H1 (cell line): ENCODE data around the gene SLC2A4RG. TPM values are rescaled to one million over a fixed set of nuclear protein-coding genes. Genes with fewer than 3 reads are reported as not detected.

Experiments
- CHD7 ChIP-seq: fragments of 300-600 bp; sonication (generic); IDR thresholded peaks from 2 replicates; pipeline ENCODE4 v1.7.1; 2012; ENCODE audit warnings: low read length, moderate library complexity, mild to moderate bottlenecking, inconsistent platforms; ENCODE audit not compliant: insufficient replicate concordance
- EGR1 ChIP-seq: IDR thresholded peaks from 2 replicates; pipeline ENCODE4 v1.6.1; 2011; ENCODE audit warnings: low read depth, low read length, borderline replicate concordance
- EP300 ChIP-seq, 2 experiments: IDR thresholded peaks; 1 replicate in 1 of 2; 2 replicates in 1 of 2; pipeline ENCODE4 v1.6.1; 2011 to 2012; ENCODE audit warnings: low read depth in 2 of 2, low read length in 2 of 2, mild to moderate bottlenecking in 2 of 2, borderline replicate concordance in 1 of 2, inconsistent platforms in 1 of 2, moderate library complexity in 1 of 2
- HDAC2 ChIP-seq, 2 experiments: fragments of 300-600 bp in 1 of 2; sonication (generic) in 1 of 2; IDR thresholded peaks; 2 replicates each; pipeline ENCODE4 v1.6.1; 2011 to 2012; ENCODE audit warnings: low read depth in 2 of 2, low read length in 2 of 2, mild to moderate bottlenecking in 2 of 2, moderate library complexity in 2 of 2, borderline replicate concordance in 1 of 2, inconsistent platforms in 1 of 2
- NANOG ChIP-seq: IDR thresholded peaks from 2 replicates; pipeline ENCODE4 v1.6.1; 2011; ENCODE audit warnings: low read length, low read depth, mild to moderate bottlenecking, inconsistent platforms; ENCODE audit not compliant: insufficient read depth, poor library complexity, severe bottlenecking
- SP2 ChIP-seq: IDR thresholded peaks from 2 replicates; pipeline ENCODE4 v1.6.1; 2012; ENCODE audit warnings: mild to moderate bottlenecking, low read length, inconsistent platforms
- TAF7 ChIP-seq: optimal IDR thresholded peaks from 2 replicates; pipeline ENCODE3; 2011; ENCODE audit warnings: low read depth, mild to moderate bottlenecking, inconsistent platforms, low read length, moderate library complexity, borderline replicate concordance
- polyA plus RNA-seq, 7 experiments: library from polyadenylated mRNA; depleted of rRNA in 3 of 7; stranded (reverse) in 5 of 7; unstranded in 2 of 7; fragments of >200 nt in 5 of 7; fragments of 200-250 nt in 2 of 7; gene quantifications; 1 replicate in 5 of 7; 2 replicates in 1 of 7; 4 replicates in 1 of 7; pipeline versions ENCODE4 v1.2.1 to v1.2.3, GENCODE V29; 2011 to 2013; ENCODE audit warnings: missing spikeins in 2 of 7, mixed read lengths in 2 of 7
- total RNA-seq: library from RNA; stranded (reverse); fragmentation: NEBNext Ultra II Directional; extraction: Animal tissue kit (Norgen Biotek cat#: 25700); gene quantifications from 2 replicates; pipeline ENCODE4 v1.2.1, GENCODE V29; 2021

Gene SLC2A4RG
- total and polyA plus RNA-seq, 2 of the 8 experiments (the other 6 are each of a cell fraction or from before 2014, with no cell fraction given) = 15.9 to 29.1 TPM

GRCh38 chr20:63774306-63774705 lies 34.7 kb downstream of the SLC2A4RG start (continued):
- TF ChIP-seq CHD7 (no peak), SP2 (no peak), TAF7 (no peak), HDAC2 (IDR thresholded peaks at IDR 0.05; ENCODE audit: borderline replicate concordance in 1 of 2, low read depth in 2 of 2, low read length in 2 of 2) (no peak), NANOG (no peak), EP300 (IDR thresholded peaks at IDR 0.05; ENCODE audit: borderline replicate concordance in 1 of 2, low read depth in 2 of 2, low read length in 2 of 2) (no peak), EGR1 (no peak)
